GM12878 (cell line): ENCODE results near the gene NRBF2. TPM values are rescaled to one million over a fixed set of nuclear protein-coding genes. Genes with fewer than 3 reads are reported as not detected.
A peak's percentile ranks its signal among the peaks of the same experiment; 100 is the strongest.

Experiments used
- BHLHE40 ChIP-seq, 2 experiments: fragments of 450-650 bp in 1 of 2; IDR thresholded peaks; 2 replicates each; pipeline ENCODE4 v1.6.1; 2011 to 2017; ENCODE audit warnings: low read depth in 2 of 2, borderline replicate concordance in 1 of 2, improper control_type of control experiment in 1 of 2, low read length in 1 of 2, mild to moderate bottlenecking in 1 of 2
- BRCA1 ChIP-seq: IDR thresholded peaks from 2 replicates; pipeline ENCODE4 v1.6.1; 2011; ENCODE audit warnings: low read depth, low read length, improper control_type of control experiment
- EZH2 ChIP-seq: IDR thresholded peaks from 2 replicates; pipeline ENCODE4 v1.6.1; 2012; ENCODE audit warnings: low read depth, mild to moderate bottlenecking, control low read depth, inconsistent platforms, low read length, borderline replicate concordance; ENCODE audit not compliant: control insufficient read depth
- JUNB ChIP-seq: IDR thresholded peaks from 2 replicates; pipeline ENCODE4 v1.6.1; 2016; ENCODE audit warnings: antibody characterized with exemption, mild to moderate bottlenecking
- MLLT1 ChIP-seq: fragments of 450-650 bp; IDR thresholded peaks from 2 replicates; pipeline ENCODE4 v1.6.1; 2016; ENCODE audit warnings: mild to moderate bottlenecking
- RCOR1 ChIP-seq: conservative IDR thresholded peaks from 2 replicates; pipeline ENCODE4 v1.6.1; 2012; ENCODE audit warnings: low read depth, low read length, improper control_type of control experiment
- STAT3 ChIP-seq: IDR thresholded peaks from 2 replicates; pipeline ENCODE4 v1.6.1; 2011; ENCODE audit warnings: low read depth, low read length, improper control_type of control experiment
- ZBTB4 ChIP-seq: fragments of 450-650 bp; formaldehyde crosslinking; IDR thresholded peaks from 2 replicates; pipeline ENCODE4 v1.4.0; 2022; ENCODE audit warnings: mild to moderate bottlenecking, moderate library complexity
- ZNF207 ChIP-seq: fragments of 450-650 bp; IDR thresholded peaks from 2 replicates; pipeline ENCODE4 v1.6.1; 2014; ENCODE audit warnings: antibody characterized with exemption, mild to moderate bottlenecking, borderline replicate concordance
- polyA plus RNA-seq, 11 experiments: library from polyadenylated mRNA; depleted of rRNA in 4 of 11; unstranded in 6 of 11; stranded (reverse) in 5 of 11; fragments of >200 nt; fragmentation: Nextera tagmentation in 4 of 11; fragmentation: Illumina TruSeq in 1 of 11; extraction: Ambion mirVana in 4 of 11; extraction: Trizol in 1 of 11; gene quantifications; 1 replicate in 1 of 11; 2 replicates in 10 of 11; pipeline versions ENCODE4 v1.2.1 to v1.2.3, GENCODE V29; 2011 to 2016; ENCODE audit warnings: inconsistent platforms in 2 of 11, missing spikeins in 2 of 11, low read depth in 1 of 11
- total RNA-seq, 4 experiments: library from RNA; depleted of rRNA in 3 of 4; stranded (reverse); fragments of >200 nt in 3 of 4; fragmentation: Illumina TruSeq in 1 of 4; extraction: Trizol in 1 of 4; gene quantifications; 2 replicates each; pipeline versions ENCODE4 v1.2.1 to v1.2.3, GENCODE V29; 2013 to 2021
- TF ChIP-seq, protein P1 (sequence below): fragments of 450-650 bp; conservative IDR thresholded peaks from 2 replicates; pipeline ENCODE4 v1.6.1; 2017; ENCODE audit warnings: mild to moderate bottlenecking, moderate library complexity
- TF ChIP-seq, protein P2 (sequence below): fragments of 450-650 bp; formaldehyde crosslinking; IDR thresholded peaks from 2 replicates; pipeline ENCODE4 v1.5.0; 2022; ENCODE audit warnings: mild to moderate bottlenecking, missing genetic modification characterization
- TF ChIP-seq, protein P3 (sequence below): fragments of 450-650 bp; IDR thresholded peaks from 2 replicates; pipeline ENCODE4 v1.6.1; 2016; ENCODE audit warnings: mild to moderate bottlenecking, moderate library complexity, borderline replicate concordance

The NRBF2 gene
- total and polyA plus RNA-seq, 10 of the 15 experiments (the other 5 are each of a cell fraction or from before 2014, with no cell fraction given): 17.8 to 39.8 (median 27.7) TPM

GRCh38 chr10:63137306-63137705 is 4.2 kb downstream of the NRBF2 start (continued):
- TF ChIP-seq EZH2: no peak
- TF ChIP-seq ZBTB4 (CRISPR knock-in tag): no peak
- TF ChIP-seq, protein P1, sequence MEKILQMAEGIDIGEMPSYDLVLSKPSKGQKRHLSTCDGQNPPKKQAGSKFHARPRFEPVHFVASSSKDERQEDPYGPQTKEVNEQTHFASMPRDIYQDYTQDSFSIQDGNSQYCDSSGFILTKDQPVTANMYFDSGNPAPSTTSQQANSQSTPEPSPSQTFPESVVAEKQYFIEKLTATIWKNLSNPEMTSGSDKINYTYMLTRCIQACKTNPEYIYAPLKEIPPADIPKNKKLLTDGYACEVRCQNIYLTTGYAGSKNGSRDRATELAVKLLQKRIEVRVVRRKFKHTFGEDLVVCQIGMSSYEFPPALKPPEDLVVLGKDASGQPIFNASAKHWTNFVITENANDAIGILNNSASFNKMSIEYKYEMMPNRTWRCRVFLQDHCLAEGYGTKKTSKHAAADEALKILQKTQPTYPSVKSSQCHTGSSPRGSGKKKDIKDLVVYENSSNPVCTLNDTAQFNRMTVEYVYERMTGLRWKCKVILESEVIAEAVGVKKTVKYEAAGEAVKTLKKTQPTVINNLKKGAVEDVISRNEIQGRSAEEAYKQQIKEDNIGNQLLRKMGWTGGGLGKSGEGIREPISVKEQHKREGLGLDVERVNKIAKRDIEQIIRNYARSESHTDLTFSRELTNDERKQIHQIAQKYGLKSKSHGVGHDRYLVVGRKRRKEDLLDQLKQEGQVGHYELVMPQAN: no peak
- TF ChIP-seq RCOR1: no peak
- TF ChIP-seq MLLT1: no peak
- no peak for TF ChIP-seq JUNB
- no peak for TF ChIP-seq BRCA1
- no peak for TF ChIP-seq STAT3
- TF ChIP-seq, protein P2, sequence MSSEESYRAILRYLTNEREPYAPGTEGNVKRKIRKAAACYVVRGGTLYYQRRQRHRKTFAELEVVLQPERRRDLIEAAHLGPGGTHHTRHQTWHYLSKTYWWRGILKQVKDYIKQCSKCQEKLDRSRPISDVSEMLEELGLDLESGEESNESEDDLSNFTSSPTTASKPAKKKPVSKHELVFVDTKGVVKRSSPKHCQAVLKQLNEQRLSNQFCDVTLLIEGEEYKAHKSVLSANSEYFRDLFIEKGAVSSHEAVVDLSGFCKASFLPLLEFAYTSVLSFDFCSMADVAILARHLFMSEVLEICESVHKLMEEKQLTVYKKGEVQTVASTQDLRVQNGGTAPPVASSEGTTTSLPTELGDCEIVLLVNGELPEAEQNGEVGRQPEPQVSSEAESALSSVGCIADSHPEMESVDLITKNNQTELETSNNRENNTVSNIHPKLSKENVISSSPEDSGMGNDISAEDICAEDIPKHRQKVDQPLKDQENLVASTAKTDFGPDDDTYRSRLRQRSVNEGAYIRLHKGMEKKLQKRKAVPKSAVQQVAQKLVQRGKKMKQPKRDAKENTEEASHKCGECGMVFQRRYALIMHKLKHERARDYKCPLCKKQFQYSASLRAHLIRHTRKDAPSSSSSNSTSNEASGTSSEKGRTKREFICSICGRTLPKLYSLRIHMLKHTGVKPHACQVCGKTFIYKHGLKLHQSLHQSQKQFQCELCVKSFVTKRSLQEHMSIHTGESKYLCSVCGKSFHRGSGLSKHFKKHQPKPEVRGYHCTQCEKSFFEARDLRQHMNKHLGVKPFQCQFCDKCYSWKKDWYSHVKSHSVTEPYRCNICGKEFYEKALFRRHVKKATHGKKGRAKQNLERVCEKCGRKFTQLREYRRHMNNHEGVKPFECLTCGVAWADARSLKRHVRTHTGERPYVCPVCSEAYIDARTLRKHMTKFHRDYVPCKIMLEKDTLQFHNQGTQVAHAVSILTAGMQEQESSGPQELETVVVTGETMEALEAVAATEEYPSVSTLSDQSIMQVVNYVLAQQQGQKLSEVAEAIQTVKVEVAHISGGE: no peak
- no peak for TF ChIP-seq ZNF207
- TF ChIP-seq BHLHE40 (IDR thresholded peaks at IDR 0.05; ENCODE audit: borderline replicate concordance in 1 of 2, low read depth in 2 of 2, low read length in 1 of 2): peak in 1 of 2 experiments; percentile 9; a peak in 1 of 4 replicates
- TF ChIP-seq, protein P3, sequence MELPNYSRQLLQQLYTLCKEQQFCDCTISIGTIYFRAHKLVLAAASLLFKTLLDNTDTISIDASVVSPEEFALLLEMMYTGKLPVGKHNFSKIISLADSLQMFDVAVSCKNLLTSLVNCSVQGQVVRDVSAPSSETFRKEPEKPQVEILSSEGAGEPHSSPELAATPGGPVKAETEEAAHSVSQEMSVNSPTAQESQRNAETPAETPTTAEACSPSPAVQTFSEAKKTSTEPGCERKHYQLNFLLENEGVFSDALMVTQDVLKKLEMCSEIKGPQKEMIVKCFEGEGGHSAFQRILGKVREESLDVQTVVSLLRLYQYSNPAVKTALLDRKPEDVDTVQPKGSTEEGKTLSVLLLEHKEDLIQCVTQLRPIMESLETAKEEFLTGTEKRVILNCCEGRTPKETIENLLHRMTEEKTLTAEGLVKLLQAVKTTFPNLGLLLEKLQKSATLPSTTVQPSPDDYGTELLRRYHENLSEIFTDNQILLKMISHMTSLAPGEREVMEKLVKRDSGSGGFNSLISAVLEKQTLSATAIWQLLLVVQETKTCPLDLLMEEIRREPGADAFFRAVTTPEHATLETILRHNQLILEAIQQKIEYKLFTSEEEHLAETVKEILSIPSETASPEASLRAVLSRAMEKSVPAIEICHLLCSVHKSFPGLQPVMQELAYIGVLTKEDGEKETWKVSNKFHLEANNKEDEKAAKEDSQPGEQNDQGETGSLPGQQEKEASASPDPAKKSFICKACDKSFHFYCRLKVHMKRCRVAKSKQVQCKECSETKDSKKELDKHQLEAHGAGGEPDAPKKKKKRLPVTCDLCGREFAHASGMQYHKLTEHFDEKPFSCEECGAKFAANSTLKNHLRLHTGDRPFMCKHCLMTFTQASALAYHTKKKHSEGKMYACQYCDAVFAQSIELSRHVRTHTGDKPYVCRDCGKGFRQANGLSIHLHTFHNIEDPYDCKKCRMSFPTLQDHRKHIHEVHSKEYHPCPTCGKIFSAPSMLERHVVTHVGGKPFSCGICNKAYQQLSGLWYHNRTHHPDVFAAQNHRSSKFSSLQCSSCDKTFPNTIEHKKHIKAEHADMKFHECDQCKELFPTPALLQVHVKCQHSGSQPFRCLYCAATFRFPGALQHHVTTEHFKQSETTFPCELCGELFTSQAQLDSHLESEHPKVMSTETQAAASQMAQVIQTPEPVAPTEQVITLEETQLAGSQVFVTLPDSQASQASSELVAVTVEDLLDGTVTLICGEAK: no peak
